ENCODE data around the gene ADGRL3.

Gene ADGRL3

DNA sequence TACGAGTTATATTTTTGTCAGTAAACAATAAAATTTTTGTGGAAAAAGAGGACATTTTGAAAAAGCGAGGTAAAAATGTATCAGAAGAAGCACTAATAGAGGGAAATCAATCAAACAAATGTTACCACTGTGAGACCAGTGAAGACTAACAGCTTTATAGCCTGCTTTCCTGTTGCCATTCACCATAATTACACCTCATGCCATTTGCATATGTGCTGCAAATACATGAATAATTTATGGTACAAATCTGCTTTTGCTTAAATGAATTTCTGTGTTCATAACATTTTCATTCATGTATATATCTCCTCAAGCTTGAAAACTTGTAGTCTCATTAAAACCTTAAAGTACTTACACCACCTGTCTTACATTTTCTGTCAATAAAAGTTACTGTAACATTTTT is 830.8 kb downstream of the ADGRL3 start:
- H3K4me3 ChIP-seq (ENCODE audit: low read length), result no peak overlapping the region
- no peak overlapping the region for H3K27ac ChIP-seq (ENCODE audit: low read length)
- no peaks in the 10 kb centered on the region for H3K27me3 ChIP-seq (ENCODE audit: low read depth, low read length)
- TF ChIP-seq, protein P1, sequence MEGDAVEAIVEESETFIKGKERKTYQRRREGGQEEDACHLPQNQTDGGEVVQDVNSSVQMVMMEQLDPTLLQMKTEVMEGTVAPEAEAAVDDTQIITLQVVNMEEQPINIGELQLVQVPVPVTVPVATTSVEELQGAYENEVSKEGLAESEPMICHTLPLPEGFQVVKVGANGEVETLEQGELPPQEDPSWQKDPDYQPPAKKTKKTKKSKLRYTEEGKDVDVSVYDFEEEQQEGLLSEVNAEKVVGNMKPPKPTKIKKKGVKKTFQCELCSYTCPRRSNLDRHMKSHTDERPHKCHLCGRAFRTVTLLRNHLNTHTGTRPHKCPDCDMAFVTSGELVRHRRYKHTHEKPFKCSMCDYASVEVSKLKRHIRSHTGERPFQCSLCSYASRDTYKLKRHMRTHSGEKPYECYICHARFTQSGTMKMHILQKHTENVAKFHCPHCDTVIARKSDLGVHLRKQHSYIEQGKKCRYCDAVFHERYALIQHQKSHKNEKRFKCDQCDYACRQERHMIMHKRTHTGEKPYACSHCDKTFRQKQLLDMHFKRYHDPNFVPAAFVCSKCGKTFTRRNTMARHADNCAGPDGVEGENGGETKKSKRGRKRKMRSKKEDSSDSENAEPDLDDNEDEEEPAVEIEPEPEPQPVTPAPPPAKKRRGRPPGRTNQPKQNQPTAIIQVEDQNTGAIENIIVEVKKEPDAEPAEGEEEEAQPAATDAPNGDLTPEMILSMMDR (IDR thresholded peaks at IDR 0.05; ENCODE audit: low read depth, low read length), result no peak
- TF ChIP-seq EZH2phosphoT487 (IDR thresholded peaks at IDR 0.05; ENCODE audit: low read depth), result no peak
- no peaks in the 10 kb centered on the region for H4K20me1 ChIP-seq (ENCODE audit: insufficient read depth, low read length)
- H3K79me2 ChIP-seq (ENCODE audit: low read length), result no peaks in the 10 kb centered on the region
- no peak overlapping the region for H3K4me2 ChIP-seq (ENCODE audit: low read length)
- no peaks in the 10 kb centered on the region for H3K36me3 ChIP-seq (replicated peaks; ENCODE audit: low read depth, low read length)
- no peak overlapping the region for H2AFZ ChIP-seq (ENCODE audit: low read depth, low read length)
- H3K9ac ChIP-seq (ENCODE audit: low read length), result no peak overlapping the region
- no peaks in the 10 kb centered on the region for H3K4me1 ChIP-seq (ENCODE audit: low read length)
- no peaks in the 10 kb centered on the region for H3K9me3 ChIP-seq (ENCODE audit: insufficient read depth, low read length)

DNA sequence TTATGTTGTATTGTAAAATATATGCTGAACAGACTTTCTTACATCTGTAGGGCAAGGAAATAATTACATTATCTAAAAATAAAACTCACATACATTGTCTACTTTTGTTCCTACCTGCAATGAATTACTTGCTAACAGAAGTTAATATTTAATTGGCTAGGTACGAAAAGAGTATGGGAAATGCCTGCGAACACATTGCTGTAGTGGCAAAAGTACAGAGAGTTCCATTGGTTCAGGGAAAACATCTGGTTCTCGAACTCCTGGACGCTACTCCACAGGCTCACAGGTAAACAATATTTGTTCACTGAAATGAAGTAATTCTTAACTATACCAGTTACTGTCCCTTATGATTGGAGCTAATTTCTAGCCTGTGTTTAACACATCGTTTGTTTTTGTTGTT is 837.4 kb downstream of the ADGRL3 start:
- no peak overlapping the region for H3K4me2 ChIP-seq (ENCODE audit: low read length)
- H3K4me1 ChIP-seq (ENCODE audit: low read length), result no peaks in the 10 kb centered on the region
- no peaks in the 10 kb centered on the region for H3K79me2 ChIP-seq (ENCODE audit: low read length)
- no peak for TF ChIP-seq EZH2phosphoT487 (IDR thresholded peaks at IDR 0.05; ENCODE audit: low read depth)
- TF ChIP-seq, protein P1 (IDR thresholded peaks at IDR 0.05; ENCODE audit: low read depth, low read length), result no peak
- no peak overlapping the region for H3K9ac ChIP-seq (ENCODE audit: low read length)
- no peaks in the 10 kb centered on the region for H3K27me3 ChIP-seq (ENCODE audit: low read depth, low read length)
- no peak overlapping the region for H3K4me3 ChIP-seq (ENCODE audit: low read length)
- no peaks in the 10 kb centered on the region for H3K9me3 ChIP-seq (ENCODE audit: insufficient read depth, low read length)
- H3K36me3 ChIP-seq (replicated peaks; ENCODE audit: low read depth, low read length), result no peaks in the 10 kb centered on the region
- no peak overlapping the region for H2AFZ ChIP-seq (ENCODE audit: low read depth, low read length)
- H3K27ac ChIP-seq (ENCODE audit: low read length), result no peak overlapping the region
- H4K20me1 ChIP-seq (ENCODE audit: insufficient read depth, low read length), result no peaks in the 10 kb centered on the region

DNA sequence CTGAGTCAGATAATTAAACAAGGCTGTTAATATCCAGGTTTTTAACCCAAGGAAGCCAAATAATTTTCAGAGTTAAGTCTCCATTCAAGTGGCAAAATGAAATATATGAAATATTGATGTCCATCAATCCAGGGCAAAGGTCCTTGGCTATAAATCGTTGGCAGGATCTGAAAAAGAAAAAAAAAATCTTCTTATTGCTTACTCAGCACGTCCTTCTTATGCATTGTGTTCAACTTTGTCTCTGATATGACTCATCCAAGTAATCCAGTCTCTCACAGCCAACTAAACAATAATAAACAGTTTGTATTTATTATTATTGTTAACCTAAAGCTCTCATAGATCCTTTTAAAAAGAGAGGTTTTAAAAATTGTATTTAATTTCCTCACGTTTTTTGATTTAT is 851.2 kb downstream of the ADGRL3 start:
- H2AFZ ChIP-seq (ENCODE audit: low read depth, low read length), result no peak overlapping the region
- H3K27me3 ChIP-seq (ENCODE audit: low read depth, low read length), result no peaks in the 10 kb centered on the region
- no peaks in the 10 kb centered on the region for H3K9me3 ChIP-seq (ENCODE audit: insufficient read depth, low read length)
- no peak overlapping the region for H3K27ac ChIP-seq (ENCODE audit: low read length)
- H3K36me3 ChIP-seq (replicated peaks; ENCODE audit: low read depth, low read length), result no peaks in the 10 kb centered on the region
- no peaks in the 10 kb centered on the region for H4K20me1 ChIP-seq (ENCODE audit: insufficient read depth, low read length)
- H3K4me2 ChIP-seq (ENCODE audit: low read length), result no peak overlapping the region
- no peak overlapping the region for H3K4me3 ChIP-seq (ENCODE audit: low read length)
- H3K79me2 ChIP-seq (ENCODE audit: low read length), result no peaks in the 10 kb centered on the region
- H3K9ac ChIP-seq (ENCODE audit: low read length), result no peak overlapping the region
- no peaks in the 10 kb centered on the region for H3K4me1 ChIP-seq (ENCODE audit: low read length)
- TF ChIP-seq, protein P1 (IDR thresholded peaks at IDR 0.05; ENCODE audit: low read depth, low read length), result no peak

DNA sequence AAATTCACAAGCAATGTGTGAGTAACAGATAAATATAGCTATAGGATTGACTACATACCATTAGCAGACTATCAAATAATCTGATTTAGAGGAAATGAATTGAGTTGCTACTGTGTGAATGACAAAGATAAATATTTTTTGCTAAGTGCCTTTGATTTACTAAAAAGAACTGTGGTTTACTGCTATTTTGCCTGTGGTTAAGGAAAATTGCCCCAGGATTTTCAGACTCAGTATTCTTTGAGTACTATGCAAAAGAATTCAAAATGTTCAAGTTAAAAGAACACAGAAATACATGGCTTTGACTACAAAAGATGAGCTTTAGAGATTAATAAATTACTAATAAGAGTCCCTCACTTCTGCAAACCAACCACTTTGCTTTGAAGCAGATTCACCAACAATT is 853.8 kb downstream of the ADGRL3 start:
- no peaks in the 10 kb centered on the region for H3K27me3 ChIP-seq (ENCODE audit: low read depth, low read length)
- no peaks in the 10 kb centered on the region for H4K20me1 ChIP-seq (ENCODE audit: insufficient read depth, low read length)
- H3K4me1 ChIP-seq (ENCODE audit: low read length), result no peaks in the 10 kb centered on the region
- no peak overlapping the region for H2AFZ ChIP-seq (ENCODE audit: low read depth, low read length)
- no peak overlapping the region for H3K27ac ChIP-seq (ENCODE audit: low read length)
- H3K36me3 ChIP-seq (replicated peaks; ENCODE audit: low read depth, low read length), result no peaks in the 10 kb centered on the region
- H3K4me3 ChIP-seq (ENCODE audit: low read length), result no peak overlapping the region
- TF ChIP-seq, protein P1 (IDR thresholded peaks at IDR 0.05; ENCODE audit: low read depth, low read length), result no peak
- TF ChIP-seq EZH2phosphoT487 (IDR thresholded peaks at IDR 0.05; ENCODE audit: low read depth), result no peak
- H3K4me2 ChIP-seq (ENCODE audit: low read length), result no peak overlapping the region
- no peak overlapping the region for H3K9ac ChIP-seq (ENCODE audit: low read length)
- H3K79me2 ChIP-seq (ENCODE audit: low read length), result no peaks in the 10 kb centered on the region
- H3K9me3 ChIP-seq (ENCODE audit: insufficient read depth, low read length), result no peaks in the 10 kb centered on the region

All from OCI-LY3 (cell line).